Measurements from ENCODE around the gene CFAP299.

DNA sequence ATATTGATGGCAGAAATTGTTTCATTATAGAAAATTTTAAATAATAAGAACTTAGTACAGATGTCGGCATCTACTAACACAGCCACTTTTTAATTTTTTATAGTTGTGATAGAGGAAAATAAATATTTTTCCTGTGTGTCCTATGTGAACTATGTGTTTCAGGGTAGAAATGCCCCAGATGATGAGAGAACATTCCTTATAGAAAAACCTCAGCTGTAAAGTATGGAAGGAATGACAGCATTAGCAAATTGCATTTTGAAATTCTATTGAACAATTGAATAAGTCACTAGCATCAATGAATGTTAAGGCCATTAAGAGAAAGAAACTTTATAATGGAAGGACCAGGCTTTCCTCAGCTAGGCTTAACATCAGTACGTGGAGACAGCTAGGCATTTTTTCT is 149.2 kb downstream of the CFAP299 start:
- TF ChIP-seq EZH2 (IDR thresholded peaks at IDR 0.05; ENCODE audit: borderline replicate concordance, low read length) = no peak
- TF ChIP-seq, protein P1, sequence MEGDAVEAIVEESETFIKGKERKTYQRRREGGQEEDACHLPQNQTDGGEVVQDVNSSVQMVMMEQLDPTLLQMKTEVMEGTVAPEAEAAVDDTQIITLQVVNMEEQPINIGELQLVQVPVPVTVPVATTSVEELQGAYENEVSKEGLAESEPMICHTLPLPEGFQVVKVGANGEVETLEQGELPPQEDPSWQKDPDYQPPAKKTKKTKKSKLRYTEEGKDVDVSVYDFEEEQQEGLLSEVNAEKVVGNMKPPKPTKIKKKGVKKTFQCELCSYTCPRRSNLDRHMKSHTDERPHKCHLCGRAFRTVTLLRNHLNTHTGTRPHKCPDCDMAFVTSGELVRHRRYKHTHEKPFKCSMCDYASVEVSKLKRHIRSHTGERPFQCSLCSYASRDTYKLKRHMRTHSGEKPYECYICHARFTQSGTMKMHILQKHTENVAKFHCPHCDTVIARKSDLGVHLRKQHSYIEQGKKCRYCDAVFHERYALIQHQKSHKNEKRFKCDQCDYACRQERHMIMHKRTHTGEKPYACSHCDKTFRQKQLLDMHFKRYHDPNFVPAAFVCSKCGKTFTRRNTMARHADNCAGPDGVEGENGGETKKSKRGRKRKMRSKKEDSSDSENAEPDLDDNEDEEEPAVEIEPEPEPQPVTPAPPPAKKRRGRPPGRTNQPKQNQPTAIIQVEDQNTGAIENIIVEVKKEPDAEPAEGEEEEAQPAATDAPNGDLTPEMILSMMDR (IDR thresholded peaks at IDR 0.05; ENCODE audit: low read length) = no peak
